LNCAP (cell line): ENCODE results near the gene LIN7A.

Experiments used
- TF ChIP-seq, protein P1 (sequence below): fragments of 450-650 bp; IDR thresholded peaks from 2 replicates; pipeline ENCODE4 v1.5.1; 2017; ENCODE audit warnings: mild to moderate bottlenecking

The LIN7A gene

DNA sequence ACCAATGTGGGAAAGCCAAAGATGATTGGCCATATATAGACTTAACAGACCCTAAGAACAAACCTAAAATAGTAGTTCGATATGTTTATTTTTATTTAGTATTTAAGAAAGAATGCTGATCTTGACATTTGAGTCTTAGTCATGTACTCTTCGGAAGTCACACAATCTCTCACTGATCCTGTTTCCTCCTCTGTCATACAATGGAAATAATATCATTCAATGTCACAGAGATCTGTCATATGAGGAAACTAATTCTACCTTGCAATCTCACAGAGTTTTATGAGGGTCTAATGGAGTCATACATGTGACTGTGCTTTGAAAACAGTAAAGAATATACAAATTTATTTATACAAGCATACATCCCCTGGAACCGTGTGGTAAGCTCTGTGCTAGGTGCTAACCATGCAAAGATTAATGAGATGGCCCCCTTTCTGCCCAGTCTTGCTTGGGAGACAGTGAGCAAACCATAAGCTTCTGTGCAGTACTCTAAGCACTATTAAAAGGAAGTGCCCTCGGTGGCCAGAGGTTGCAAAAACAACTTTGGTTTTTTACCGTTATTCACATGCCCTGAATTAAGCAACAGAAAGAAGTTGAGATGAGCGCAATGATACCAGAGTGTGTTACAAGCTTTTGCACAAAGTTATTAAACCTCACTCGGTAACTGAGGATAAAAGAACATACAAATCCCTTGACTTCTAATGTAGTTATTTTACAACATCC, 1.7 kb upstream of the LIN7A start:
- TF ChIP-seq, protein P1, sequence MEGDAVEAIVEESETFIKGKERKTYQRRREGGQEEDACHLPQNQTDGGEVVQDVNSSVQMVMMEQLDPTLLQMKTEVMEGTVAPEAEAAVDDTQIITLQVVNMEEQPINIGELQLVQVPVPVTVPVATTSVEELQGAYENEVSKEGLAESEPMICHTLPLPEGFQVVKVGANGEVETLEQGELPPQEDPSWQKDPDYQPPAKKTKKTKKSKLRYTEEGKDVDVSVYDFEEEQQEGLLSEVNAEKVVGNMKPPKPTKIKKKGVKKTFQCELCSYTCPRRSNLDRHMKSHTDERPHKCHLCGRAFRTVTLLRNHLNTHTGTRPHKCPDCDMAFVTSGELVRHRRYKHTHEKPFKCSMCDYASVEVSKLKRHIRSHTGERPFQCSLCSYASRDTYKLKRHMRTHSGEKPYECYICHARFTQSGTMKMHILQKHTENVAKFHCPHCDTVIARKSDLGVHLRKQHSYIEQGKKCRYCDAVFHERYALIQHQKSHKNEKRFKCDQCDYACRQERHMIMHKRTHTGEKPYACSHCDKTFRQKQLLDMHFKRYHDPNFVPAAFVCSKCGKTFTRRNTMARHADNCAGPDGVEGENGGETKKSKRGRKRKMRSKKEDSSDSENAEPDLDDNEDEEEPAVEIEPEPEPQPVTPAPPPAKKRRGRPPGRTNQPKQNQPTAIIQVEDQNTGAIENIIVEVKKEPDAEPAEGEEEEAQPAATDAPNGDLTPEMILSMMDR, result no peak

DNA sequence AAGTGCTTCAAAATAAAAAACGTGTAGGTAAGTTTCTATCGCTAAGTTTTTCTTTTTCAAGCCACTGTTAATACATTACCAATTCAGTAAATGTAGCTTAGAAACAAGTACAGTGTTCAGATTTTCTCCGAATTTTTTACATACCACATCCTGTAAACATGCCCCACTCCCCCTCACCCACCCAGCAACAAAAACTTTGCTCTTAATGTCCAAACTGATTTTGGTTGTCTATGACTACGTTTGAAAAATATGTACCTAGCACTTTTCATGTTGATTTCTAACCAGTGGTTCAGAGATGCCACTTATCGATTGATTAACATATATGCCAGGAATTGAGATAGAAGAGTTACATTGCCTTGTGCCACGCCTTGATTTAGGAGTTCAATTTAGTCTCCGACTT, 663 bp upstream of the LIN7A start:
- TF ChIP-seq, protein P1, result no peak

DNA sequence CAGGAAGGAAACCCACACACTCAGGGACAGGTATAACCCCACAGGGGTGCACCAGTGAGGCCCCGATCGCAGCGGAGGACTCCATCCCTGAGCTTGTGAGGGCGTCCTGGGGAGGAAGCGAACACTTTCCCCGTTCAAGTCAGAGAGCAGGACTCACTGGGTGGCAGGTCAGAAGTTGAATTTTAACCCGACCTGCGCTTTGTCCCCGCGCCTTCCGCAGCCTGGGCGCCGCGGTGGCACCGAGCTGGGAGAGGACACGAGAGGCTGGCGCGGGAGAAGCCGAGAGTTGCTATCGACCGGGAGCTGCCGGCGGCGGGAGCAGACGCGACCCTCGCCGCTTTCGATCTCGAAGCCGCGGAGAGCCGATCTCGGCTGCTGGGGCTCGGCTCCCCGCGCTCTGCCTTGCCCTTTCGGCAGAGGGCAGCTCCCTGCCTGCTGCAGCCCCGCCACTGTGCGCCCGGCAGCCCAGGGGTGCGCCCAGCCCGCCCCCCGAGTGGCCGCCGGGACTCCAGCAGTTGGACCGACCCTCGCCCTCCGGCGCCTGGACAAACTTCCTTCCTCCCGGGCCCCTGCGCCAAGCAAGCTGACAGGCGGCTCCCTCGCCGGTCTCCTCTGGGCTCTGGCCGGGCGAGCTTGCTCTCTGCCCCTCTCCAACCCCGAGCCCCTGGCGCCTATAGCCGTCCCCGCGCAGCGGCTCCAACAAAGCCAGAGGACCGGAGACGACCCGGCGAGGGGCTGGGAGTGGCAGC, 918 bp downstream of the LIN7A start:
- TF ChIP-seq, protein P1, result no peak; the same call in 1 of the 2 replicates

DNA sequence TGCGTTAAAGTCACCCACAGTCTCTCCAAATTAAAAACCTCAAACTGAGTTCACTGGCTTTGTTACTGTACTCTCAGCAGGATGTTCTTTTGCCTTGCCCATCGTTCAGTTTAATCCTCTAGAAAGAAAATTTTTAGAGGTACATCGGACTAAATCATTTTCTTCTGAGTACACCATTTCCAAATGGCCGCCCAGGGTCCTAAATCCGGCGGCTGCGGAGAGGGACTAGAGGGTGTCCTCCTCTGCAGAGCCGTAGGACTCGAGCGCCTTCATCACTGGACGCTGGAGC, 1.4 kb downstream of the LIN7A start:
- TF ChIP-seq, protein P1, result no peak

DNA sequence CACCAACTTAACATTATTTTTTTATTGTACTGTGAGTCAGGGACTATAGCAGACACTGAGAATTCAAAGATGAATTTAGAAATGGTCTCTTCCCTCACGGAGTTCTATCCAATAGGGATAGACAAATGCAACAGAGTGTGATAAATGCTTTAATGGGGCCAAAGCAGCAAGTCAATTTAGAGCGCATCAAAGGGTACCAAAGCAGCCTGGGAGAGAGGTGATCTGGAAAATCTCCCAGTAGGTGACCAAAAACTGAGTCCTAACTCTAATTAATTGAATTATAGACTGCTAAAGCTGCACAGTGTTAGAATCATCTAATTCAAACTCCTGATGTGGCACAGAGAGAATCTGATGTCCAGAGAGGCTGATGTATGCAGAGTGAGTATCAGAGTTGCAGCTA, 2.6 kb downstream of the LIN7A start:
- TF ChIP-seq, protein P1, result no peak

DNA sequence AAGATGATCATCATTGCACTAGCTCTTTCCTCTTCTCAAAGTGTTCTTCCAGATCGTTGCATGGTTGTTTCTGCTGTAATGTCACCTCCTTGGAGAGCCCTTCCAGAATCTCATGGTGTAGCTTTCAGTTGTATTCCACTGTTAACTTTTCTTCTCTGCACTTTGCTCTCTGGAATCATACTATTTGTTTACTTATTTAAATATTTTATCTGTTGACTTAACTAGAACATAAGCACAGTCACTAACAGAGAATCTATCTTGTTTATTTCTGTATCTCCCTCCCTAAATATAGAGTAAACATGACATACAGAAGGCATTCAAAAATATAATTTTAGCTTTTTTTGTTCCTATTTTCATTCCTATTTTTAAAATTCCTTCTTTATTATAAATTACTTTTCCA, 11.8 kb downstream of the LIN7A start:
- TF ChIP-seq, protein P1, result no peak

DNA sequence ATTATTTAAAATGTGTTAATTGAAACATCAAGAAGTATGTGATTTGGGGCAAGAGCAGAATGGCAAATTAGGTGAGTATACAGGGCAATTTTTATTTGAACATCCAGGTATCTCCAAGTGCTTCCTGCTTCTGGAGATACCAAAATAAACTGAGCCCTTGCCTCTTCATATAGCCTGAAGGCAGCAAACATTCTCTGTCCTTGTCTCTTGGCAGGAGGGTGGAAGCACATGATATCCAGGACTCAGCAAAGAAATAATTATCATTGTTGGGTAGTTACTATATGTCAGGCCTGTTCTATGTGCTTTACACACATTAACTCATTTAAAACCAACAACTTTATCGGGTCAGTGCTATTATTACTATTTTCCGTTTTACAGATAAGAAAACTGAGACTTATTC, 12.5 kb downstream of the LIN7A start:
- TF ChIP-seq, protein P1, result no peak
